Suppressor macrophage treated with lipopolysaccharide for 1 hour (primary cell): ENCODE data around the gene PCSK5.

ENCODE experiments used
- DNase-seq, 3 donors: peaks; one replicate each; pipeline ENCODE4 v3.0.0-alpha.2; 2020 to 2022

The PCSK5 gene

GRCh38 chr9:76333388-76333787 is 442.9 kb downstream of the PCSK5 start:
- no peak for DNase-seq

- DNase-seq, result no peak
Measured at GRCh38 chr9:76333964-76334363, 443.5 kb downstream of the PCSK5 start.

GRCh38 chr9:76336027-76336426 is 445.6 kb downstream of the PCSK5 start:
- no peak for DNase-seq

- DNase-seq, result no peak
Measured at GRCh38 chr9:76338418-76338817, 447.9 kb downstream of the PCSK5 start.

GRCh38 chr9:76341616-76342015 is 451.1 kb downstream of the PCSK5 start:
- no peak for DNase-seq

GRCh38 chr9:76342201-76342600 is 451.7 kb downstream of the PCSK5 start:
- no peak for DNase-seq

GRCh38 chr9:76342858-76343257 is 452.4 kb downstream of the PCSK5 start:
- no peak for DNase-seq

GRCh38 chr9:76349865-76350264 is 459.4 kb downstream of the PCSK5 start:
- no peak for DNase-seq

GRCh38 chr9:76351006-76351405 is 460.5 kb downstream of the PCSK5 start:
- DNase-seq, result no peak

- DNase-seq, result peak; percentile 46 to 55 (median 53)
Measured at GRCh38 chr9:76352026-76352620, 461.6 kb downstream of the PCSK5 start.

- no peak for DNase-seq
Measured at GRCh38 chr9:76353280-76353679, 462.8 kb downstream of the PCSK5 start.

GRCh38 chr9:76354221-76354620 is 463.7 kb downstream of the PCSK5 start:
- DNase-seq, result no peak

- no peak for DNase-seq
Measured at GRCh38 chr9:76355886-76356285, 465.4 kb downstream of the PCSK5 start.

GRCh38 chr9:76357555-76357954 is 467.1 kb downstream of the PCSK5 start:
- peak in 2 of 3 donors; percentile 24 to 34 for DNase-seq

GRCh38 chr9:76358628-76359280 is 468.3 kb downstream of the PCSK5 start:
- DNase-seq, result peak; percentile 11 to 58 (median 58)

- peak; percentile 39 to 73 (median 45) for DNase-seq
Measured at GRCh38 chr9:76359365-76359764, 468.9 kb downstream of the PCSK5 start.

- no peak for DNase-seq
Measured at GRCh38 chr9:76359766-76360165, 469.3 kb downstream of the PCSK5 start.

GRCh38 chr9:76362332-76363031 is 472.0 kb downstream of the PCSK5 start:
- DNase-seq, result peak in 1 of 3 donors; percentile 8

GRCh38 chr9:76363032-76363395 is 472.5 kb downstream of the PCSK5 start:
- no peak for DNase-seq

- DNase-seq, result no peak
Measured at GRCh38 chr9:76365028-76365427, 474.6 kb downstream of the PCSK5 start.

- no peak for DNase-seq
Measured at GRCh38 chr9:76366275-76366674, 475.8 kb downstream of the PCSK5 start.

GRCh38 chr9:76369583-76369982 is 479.1 kb downstream of the PCSK5 start:
- no peak for DNase-seq

GRCh38 chr9:76370396-76371023 is 480.0 kb downstream of the PCSK5 start:
- DNase-seq, result no peak

GRCh38 chr9:76371901-76372300 is 481.4 kb downstream of the PCSK5 start:
- DNase-seq, result no peak
